NCI-H2081 (cell line): Measurements from ENCODE around the gene DEFB128.
"Not testable (repeated sequence)": the region's sequence is repeated elsewhere in the genome, so short reads cannot be mapped to it uniquely, and the experiment has no call there.

Experiments used
- DNase-seq, 2 experiments: peaks; one replicate each; lab custom pipeline; 2025; lab: John Stamatoyannopoulos, UW

DEFB128 gene

DNA sequence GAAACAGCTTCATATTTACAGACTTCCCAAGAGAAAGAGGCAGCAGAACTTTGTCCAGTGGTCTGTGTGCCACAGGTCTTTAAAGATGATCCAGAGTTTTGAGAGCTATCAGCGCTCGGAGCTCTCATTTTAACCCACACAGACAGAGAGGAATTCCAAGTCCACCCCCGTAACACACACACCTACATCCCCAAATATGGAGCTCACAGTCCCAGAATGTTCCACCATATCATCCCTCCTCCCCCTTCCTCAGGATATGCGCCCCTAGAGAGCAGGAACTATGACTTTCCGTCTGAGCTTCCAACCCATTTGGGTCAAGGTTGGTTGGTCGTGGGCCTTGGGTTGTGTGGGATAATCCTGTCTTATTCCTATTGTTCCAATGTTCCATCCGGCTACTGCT is at the start of gene DEFB128:
Gene DEFB128 (minus strand): TSS at position 101 of the 400 bp plus-strand sequence. CDS start 88 bp downstream, at position 13.
- no peak for DNase-seq

DNA sequence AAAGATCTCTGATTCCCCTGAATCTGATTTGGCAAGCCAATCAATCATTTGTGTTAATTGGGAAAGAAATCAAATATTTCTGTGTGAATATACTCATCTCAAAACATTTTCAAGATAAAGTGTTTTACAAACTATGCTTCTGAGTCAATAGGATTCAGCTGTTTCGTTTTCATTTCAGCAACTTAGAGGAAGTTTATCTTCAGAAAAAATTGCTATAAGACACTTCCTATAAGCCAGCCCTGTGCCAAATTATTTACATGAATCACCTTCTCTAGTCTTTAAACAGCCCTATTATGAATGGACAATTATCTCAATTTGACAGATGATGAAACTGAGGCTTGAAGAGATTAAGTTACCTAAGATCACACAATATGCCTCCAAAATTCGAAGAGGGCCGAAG is 48.4 kb upstream of the DEFB128 start:
- no peak for DNase-seq

DNA sequence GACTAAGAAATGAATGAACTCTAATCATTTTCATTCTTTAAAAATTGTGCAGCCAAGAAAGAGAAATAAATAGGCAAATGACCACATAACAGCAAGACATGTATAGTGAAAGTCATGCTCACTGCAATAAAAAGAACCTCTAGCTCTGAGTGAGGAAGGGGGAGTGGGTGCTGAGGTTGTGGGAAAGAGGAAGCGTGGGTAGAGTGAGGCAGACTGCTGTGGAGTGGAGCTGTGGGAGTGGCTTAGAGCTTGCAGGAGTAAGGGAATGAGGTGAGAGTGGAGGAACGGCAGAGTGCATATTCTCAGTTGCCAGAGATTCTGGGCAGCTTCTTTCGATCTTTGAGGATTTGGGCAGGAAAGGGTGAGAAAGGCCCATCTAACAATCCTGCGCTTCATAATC is 48.0 kb upstream of the DEFB128 start:
- DNase-seq, result no peak

DNA sequence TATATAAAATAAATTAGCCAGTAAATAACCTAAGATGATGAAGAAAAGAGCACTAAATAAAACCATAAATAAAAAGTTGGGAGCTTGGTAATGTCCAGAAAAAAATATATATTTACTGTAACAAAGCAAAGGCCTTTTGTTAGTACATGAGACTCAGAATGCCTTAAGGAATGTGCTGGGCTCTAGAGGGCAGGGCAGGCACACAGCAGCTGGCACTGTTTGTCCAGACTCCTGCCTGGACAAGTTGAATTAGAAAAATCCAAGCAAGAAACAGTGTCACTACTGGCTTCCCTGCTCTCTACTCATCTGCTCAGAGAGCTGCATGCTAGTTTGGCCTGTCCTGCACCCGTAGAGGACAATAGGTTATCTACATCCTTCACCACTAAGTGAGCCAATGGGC is 46.4 kb upstream of the DEFB128 start:
- no peak for DNase-seq

DNA sequence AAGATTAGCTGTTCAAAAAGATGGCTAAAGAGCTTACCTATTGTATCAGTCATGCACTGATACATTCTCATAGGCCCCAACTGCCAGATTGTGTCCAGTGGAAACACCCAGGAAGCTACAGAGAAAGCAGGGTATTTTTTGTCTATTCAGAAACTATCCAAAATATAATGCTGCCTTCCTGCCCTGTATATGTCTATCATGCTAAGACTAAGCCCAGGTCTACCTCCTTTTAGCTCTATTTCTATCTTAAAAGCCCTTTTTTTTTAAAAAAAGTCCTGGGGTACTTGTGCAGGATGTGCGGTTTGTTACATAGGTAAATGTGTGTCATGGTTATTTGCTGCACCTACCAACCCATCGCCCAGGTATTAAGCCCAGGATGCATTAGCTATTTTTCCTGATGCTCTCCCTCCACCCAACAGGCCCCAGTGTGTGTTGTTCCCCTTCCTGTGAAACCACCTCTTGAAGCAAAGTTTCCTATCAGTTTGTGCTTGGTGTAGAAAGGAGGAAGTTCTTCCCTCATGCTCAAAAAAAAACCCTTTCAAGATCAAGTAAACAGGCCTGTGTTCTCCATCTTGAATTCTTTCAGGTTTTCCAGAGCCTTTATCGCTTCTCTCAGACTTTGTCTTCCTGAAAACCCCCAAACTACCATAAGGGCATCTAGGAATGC is 38.1 kb upstream of the DEFB128 start:
- DNase-seq, result no peak

DNA sequence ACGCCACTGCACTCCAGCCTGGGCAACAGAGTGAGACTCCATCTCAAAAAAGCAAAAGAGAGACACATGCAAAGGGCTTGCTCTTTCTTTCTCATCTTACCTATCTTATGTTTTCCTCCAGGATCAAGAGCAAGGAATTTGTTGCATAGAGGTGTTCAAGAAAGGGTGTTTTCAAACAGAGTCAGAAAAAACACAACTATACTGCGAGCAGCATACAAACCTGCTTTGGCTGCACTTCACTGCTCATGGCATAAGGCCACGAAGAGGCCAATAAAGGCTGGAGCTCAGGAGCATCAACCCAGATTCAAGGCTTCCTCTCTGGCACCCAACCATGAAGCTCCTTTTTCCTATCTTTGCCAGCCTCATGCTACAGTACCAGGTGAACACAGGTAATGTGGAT is 37.4 kb upstream of the DEFB128 start, which contains the start of gene DEFB129:
Gene DEFB129 (plus strand): TSS at position 301 of the 400 bp plus-strand sequence. CDS start 31 bp downstream, at position 332.
- no peak for DNase-seq

DNA sequence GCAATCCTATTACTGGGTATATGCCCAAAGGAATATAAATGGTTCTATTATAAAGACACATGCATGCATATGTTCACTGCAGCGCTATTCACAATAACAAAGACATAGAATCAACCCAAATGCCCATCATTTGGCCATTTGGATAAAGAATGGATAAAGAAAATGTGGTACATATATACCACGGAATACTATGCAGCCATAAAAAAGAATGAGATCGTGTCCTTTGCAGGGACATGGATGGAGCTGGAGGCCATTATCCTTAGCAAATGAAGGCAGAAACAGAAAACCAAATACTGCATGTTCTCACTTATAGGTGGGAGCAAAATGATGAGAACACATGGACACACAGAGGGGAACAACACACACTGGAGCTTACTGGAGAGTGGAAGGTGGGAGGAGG is 36.4 kb upstream of the DEFB128 start:
- DNase-seq, result not testable (repeated sequence)

DNA sequence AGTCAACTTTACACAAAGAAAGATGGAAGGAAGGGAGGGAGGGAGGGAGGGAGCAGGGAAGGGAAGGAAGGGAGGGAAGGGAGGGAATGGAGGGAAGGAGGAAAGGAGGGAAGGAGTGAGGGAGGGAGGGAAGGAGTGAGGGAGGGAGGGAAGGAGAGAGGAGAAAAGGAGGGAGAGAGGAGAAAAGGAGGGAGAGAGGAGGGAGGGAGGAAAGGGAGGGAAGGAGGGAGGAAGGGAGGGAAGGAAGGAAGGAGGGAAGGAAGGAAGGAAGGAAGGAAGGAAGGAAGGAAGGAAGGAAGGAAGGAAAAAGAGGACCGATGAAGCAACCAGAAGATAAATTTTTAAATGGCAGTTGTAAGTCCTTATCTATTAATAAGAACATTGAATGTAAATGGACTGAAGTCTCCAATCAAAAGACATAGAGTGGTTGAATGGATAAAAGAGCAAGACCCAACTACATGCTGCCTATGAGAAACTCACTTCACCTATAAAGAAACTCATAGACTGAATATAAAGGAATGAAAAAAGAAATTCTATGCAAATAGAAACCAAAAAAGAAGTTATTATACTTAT is 31.8 kb upstream of the DEFB128 start:
- no peak for DNase-seq

DNA sequence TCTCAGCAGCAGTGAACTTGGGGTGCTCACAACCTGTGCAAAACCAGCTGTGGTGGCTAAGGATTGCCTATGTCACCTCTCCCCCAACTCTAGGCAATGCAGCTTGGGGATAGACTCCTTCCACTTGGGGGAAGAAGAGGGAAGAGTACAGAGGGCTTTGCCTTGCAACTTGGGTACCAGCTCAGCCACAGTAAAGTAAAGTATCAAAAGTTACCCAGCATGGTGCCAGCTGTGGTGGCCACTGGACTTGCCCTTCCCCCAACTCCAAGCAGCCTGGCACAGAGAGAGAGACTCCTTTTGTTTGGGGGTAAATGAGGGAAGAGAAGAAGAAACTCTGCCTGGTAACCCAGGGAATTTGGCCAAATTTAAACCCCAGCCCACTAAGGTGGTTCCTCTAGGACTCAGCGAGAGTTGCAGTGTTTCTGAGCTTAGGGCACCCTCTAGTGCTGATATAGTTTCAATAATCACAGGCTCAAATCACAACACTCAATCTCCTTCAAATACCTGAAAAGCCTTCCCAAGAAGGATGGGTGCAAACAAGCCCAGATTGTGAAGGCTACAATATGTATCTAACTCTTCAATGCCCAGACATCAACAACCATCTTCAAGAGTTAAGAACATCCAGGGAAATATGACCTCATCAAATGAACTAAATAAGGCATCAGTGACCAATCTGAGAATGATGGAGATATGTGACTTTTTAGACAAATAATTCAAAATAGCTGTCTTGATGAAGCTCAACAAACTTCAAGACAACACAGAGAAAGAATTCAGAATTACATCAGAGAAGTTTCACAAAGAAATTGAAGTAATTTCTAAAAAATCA is 30.0 kb upstream of the DEFB128 start:
- DNase-seq, result peak; percentile 2 to 32

DNA sequence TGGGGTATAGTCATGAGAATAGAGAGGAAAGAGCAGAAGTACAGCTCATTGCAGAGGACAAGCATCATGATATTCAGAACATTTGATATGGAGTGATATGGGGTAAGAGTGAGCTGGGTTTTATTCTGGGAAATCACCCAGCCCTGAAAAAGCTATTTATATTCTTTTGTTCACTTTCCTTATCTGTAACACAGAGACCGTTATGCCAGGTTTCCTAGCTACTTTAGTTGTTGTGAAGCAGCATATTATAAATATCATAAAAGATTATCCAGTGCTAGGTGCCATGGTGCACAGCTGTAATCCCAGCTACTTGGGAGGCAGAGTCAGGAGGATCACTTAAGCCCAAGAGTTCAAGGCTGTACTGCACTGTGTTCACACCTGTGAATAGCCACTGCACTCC is 27.8 kb upstream of the DEFB128 start:
- DNase-seq, result no peak

DNA sequence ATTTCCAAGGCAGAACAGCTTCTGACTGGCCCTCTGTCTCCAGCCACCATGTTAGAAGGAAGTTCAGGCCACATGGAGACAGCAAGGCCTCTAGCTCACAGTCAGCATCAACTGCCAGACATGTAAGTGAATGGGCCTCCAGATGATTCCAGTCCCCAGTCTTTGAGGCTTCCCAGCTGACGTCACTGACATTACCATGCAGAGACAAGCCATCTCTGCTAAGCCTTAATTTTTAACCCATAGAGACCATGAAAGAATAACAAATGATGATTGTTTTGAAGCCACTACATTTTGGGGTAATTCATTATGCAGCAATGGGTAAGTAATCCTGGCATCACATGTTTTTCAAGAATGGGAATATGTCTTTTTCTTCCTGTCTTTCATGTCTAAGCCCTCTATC is 26.3 kb upstream of the DEFB128 start:
- DNase-seq, result no peak

DNA sequence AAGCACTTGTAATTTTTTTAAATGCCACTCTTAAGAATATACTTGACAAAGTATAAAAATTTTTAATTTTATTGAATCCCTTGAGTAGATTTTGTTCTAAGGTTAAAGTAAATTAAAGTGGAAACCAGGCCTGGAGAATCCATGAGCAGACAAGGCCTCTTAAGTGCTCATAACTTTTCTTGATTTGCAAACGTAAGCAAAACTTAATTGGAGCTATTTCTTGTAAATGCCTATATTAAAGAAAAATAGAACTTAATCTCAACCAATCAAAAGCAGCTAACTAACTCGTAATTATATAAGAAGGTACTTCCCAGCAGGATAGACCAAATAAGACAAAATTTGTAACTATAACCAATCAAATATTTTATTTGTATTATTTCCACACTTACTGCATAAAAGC is 24.9 kb upstream of the DEFB128 start:
- no peak for DNase-seq

DNA sequence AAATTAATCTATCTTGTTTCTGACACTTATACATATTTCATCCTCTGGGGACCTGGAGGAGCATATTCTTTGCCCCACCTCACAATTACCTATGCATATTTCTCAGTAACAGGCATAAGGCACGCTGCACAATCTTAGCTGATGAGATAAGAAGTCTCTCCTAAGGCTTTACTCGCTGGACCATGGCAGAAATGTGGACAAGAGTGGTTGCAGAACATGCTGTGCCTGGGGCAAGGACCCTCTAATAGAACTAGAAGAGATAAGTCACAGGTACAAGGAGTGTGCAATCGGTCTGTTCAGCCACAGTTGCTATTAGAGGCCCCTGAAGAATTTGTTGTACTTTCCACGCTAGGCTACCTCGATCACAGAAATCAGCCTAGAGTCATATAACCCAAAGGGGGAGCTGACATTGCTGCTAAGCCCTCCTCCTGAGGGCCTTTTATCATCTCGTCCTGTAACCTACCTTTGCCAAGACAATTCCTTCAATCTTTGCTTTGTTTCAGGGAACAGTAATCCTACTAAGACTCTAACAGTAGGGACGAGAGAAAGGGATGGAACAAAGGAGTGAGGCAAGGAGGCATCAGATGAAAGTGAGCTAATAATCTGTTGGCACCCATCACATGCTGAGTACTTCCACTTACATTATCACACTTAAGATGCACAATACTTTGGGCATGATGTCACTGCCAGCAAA is 21.4 kb upstream of the DEFB128 start:
- no peak for DNase-seq

DNA sequence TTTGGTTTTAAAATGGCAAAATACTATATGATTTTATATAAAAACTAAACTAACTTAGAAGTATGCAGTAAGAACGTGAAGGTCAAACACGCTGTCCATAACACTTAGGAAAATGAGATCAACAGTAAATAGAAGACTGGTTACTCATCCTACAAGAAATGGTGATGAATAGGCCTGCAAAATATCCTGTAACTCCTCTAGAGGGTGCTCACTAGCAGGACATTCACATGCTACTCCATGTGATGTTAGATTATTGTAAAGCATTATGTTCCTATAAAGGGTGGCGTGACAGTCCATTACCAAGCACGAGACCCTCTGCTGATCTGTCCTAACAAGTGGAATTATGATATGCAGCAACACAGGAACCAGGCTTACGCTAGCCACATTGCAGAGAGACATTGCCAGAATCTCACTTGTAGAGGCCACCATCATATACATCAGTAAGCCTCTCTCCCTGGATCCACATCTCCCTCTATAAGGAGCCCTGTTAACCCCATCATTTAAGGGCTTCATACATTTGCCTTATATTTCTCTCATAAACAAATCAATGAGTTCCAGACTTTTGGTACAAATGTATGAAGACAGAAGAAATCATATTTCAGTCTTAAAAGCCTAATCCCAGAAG is 19.5 kb upstream of the DEFB128 start:
- peak; percentile 15 to 54 for DNase-seq

DNA sequence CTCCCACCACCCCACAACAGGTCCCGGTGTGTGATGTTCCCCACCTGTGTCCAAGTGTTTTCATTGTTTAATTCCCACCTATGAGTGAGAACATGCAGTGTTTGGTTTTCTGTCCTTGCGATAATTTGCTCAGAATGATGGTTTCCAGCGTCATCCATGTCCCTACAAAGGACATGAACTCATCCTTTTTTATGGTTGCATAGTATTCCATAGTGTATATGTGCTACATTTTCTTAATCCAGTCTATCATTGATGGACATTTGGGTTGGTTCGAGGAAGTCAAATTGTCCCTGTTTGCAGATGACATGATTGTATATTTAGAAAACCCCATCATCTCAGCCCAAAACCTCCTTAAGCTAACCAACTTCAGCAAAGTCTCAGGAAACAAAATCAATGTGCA is 14.1 kb upstream of the DEFB128 start:
- DNase-seq, result not testable (repeated sequence)

DNA sequence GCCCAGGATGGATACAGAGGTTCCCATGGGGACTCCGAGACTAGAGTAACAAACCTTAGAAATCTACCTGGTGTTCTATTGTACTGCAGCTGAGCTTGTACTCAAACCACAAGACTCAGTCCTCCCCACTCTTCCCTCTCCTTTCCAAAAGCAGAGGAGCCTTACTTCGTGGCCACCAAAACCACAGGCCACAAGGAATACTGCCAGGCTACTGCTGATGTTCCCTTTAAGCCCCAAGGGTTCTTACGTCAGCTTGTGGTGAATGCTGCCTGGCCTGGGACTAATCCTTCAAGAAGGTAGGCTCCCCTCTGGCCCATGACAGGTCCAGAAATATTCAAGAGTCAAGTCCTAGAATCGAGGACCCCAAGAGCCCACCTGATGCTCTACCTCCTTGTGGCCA is 10.5 kb upstream of the DEFB128 start:
- DNase-seq, result no peak

DNA sequence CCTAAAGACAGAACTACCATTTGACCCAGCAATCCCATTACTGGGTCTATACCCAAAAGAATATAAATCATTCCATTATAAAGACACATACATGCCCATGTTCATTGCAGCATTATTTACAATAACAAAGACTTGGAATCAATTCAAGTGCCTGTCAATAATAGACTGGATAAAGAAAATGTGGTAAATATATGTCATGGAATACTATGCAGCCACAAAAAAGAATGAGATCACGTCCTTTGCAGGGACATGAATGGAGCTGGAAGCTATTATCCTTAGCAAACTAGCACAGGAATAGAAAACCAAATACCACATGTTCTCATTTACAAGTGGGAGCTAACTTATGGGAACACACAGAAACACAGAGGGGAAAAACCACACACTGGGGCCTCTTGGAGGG is 8.7 kb upstream of the DEFB128 start:
- DNase-seq, result no peak

DNA sequence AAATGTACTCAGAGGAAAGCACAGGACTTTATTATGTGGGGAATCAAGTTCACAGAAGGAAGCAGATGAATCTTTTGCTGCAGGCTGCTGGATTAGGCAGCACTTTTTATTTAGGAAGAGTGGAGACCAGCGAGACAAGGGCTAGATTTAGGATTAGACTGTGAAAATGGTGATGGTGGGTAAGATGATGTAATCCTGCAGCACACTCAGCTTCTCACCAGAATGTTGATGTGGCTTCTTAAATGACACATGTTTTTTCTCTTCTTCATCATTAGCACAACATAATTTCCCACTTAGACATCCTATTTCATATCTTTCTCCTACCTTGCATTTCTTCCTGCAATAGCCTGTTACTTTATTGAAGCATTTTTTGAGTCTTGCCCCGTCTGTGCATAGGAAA is 1.8 kb downstream of the DEFB128 start:
- no peak for DNase-seq

DNA sequence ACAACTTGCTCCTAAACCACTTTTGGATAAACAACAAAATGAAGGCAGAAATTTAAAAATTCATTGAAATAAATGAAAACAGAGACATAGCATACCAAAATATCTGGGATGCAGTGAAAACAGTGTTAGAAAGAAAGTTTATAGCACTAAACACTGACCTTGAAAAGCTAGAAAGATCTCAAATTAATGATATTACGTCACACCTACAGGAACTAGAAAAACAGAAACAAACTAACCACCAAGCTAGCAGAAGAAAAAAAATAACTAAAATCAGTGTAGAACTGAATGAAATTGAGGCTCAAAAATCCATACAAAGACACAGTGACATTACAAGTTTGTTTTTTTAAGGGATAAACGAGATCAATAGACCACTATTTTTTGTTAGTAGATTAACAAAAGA is 5.2 kb downstream of the DEFB128 start:
- DNase-seq, result no peak

DNA sequence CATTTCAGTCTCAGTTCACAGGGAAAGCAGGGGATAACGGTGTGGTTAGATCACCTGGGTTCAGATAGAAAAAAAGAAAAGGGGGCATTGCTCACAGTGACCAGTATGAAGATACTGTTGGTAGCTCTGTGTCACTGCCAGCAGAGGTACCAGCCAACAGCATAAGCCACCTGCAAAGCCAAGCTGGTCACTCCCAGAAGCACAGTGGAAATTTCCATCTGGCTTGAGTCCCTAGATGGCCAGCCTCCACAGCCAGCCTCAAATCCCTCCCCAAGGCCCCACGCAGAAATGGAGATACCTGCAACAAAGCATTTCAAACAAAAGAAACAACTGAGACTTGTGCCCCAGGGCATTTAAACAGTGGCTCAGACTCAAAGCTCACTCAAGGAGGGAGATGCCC is 20.6 kb downstream of the DEFB128 start:
- DNase-seq, result no peak

DNA sequence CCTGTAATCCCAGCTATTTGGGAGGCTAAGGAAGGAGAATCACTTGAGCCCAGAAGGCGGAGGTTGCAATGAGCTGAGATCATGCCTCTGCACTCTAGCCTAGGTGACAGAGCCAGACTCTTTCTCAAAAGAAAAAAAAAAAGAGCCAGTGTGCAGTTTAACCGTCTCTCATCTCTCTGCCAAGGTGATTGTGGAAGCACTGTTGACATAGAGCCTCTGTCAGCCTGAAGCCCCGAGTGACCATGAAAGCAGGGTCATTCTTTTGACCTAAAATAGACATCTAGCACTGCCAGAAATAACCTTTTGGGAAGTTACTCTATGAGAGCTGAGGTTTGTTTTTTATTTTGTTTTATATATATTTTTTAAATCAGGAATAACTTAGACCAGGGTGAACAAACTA is 24.9 kb downstream of the DEFB128 start:
- DNase-seq, result no peak

DNA sequence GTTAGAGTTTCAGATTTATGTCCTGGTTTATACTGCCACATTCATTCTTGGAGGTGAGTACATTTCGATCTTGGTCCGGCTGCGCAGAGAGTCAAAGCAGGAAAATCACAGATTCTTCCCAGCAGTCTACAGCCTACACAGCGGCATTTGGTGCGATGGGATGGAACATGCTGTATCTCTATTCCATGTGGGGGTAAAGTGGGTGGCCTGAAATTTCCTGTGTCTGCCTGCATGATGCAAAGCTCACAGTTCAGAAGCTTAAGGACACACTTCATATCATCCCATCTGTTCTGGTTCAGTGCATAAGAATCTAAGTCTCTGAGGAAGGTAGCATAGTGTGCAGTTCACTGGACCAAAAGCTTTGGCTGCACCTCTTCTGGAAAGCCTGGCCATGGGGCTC is 32.4 kb downstream of the DEFB128 start, which contains the start of gene DEFB127:
Gene DEFB127 (plus strand): TSS at position 301 of the 400 bp plus-strand sequence. CDS start 91 bp downstream, at position 392.
- DNase-seq, result no peak
